Measurements from ENCODE around the gene ADAD2.
"Not testable (repeated sequence)": the region's sequence is repeated elsewhere in the genome, so short reads cannot be mapped to it uniquely, and the experiment has no call there.

Gene ADAD2

DNA sequence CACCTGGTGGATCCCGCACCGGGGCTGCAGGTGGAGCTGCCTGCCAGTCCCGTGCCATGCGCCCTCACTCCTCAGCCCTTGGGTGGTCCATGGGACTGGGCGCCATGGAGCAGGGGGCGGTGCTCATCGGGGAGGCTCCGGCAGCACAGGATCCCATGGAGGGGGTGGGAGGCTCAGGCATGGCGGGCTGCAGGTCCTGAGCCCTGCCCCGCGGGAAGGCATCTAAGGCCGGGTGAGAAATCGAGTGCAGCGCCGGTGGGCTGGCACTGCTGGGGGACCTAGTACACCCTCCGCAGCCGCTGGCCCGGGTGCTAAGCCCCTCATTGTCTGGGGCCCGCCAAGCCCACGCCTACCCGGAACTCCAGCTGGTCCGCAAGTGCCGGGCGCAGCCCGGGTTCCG, 13.6 kb downstream of the ADAD2 start:
- H3K27ac ChIP-seq (ENCODE audit: low read length); H3K9ac ChIP-seq (ENCODE audit: low read length); H3K4me3 ChIP-seq (ENCODE audit: low read length); H3K4me1 ChIP-seq (ENCODE audit: control insufficient read depth, low read depth, low read length); H3K27me3 ChIP-seq (ENCODE audit: control insufficient read depth, insufficient read depth, low read length); H3K36me3 ChIP-seq (ENCODE audit: control insufficient read depth, low read depth, low read length); H3K9me3 ChIP-seq (ENCODE audit: control insufficient read depth, low read depth, low read length): not testable (repeated sequence)

DNA sequence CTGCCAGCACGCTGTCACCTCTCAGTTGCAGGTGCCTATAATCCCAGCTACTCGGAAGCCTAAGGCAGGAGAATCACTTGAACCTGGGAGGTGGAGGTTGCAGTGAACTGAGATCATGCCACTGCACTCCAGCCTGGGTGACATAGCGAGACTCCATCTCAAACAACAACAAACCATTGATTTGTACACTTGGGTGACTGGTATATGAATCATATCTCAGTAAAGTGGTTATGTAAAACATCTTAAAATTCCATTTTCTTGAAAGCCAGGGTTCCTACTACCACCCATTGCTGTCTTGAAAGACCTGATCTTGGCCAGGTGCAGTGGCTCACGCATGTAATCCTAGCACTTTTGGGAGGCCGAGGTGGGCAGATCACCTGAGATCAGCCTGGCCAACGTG, 14.2 kb downstream of the ADAD2 start:
- not testable (repeated sequence) for H3K4me1 ChIP-seq (ENCODE audit: control insufficient read depth, low read depth, low read length); H3K4me3 ChIP-seq (ENCODE audit: low read length); H3K36me3 ChIP-seq (ENCODE audit: control insufficient read depth, low read depth, low read length); H3K9ac ChIP-seq (ENCODE audit: low read length); H3K9me3 ChIP-seq (ENCODE audit: control insufficient read depth, low read depth, low read length); H3K27ac ChIP-seq (ENCODE audit: low read length); H3K27me3 ChIP-seq (ENCODE audit: control insufficient read depth, insufficient read depth, low read length)

GRCh38 chr16:84205976-84206691, 15.2 kb downstream of the ADAD2 start:
- H3K27ac ChIP-seq (ENCODE audit: low read length) = no peak overlapping the region
- H3K4me1 ChIP-seq (ENCODE audit: control insufficient read depth, low read depth, low read length) = no peaks in the 10 kb centered on the region
- H3K9me3 ChIP-seq (ENCODE audit: control insufficient read depth, low read depth, low read length) = no peaks in the 10 kb centered on the region
- no peaks in the 10 kb centered on the region for H3K27me3 ChIP-seq (ENCODE audit: control insufficient read depth, insufficient read depth, low read length)
- H3K4me3 ChIP-seq (ENCODE audit: low read length) = no peak overlapping the region
- no peak overlapping the region for H3K9ac ChIP-seq (ENCODE audit: low read length)
- H3K36me3 ChIP-seq (ENCODE audit: control insufficient read depth, low read depth, low read length) = no peaks in the 10 kb centered on the region

- H3K27ac ChIP-seq (ENCODE audit: low read length) = no peak overlapping the region
- H3K4me1 ChIP-seq (ENCODE audit: control insufficient read depth, low read depth, low read length) = no peaks in the 10 kb centered on the region
- H3K27me3 ChIP-seq (ENCODE audit: control insufficient read depth, insufficient read depth, low read length) = no peaks in the 10 kb centered on the region
- H3K4me3 ChIP-seq (ENCODE audit: low read length) = no peak overlapping the region
- H3K36me3 ChIP-seq (ENCODE audit: control insufficient read depth, low read depth, low read length) = no peaks in the 10 kb centered on the region
- no peaks in the 10 kb centered on the region for H3K9me3 ChIP-seq (ENCODE audit: control insufficient read depth, low read depth, low read length)
- no peak overlapping the region for H3K9ac ChIP-seq (ENCODE audit: low read length)
These were observed 16.3 kb downstream of the ADAD2 start for GRCh38 chr16:84207251-84207650.

GRCh38 chr16:84207879-84208278, 16.9 kb downstream of the ADAD2 start:
- no peaks in the 10 kb centered on the region for H3K4me1 ChIP-seq (ENCODE audit: control insufficient read depth, low read depth, low read length)
- H3K9ac ChIP-seq (ENCODE audit: low read length) = no peak overlapping the region
- H3K9me3 ChIP-seq (ENCODE audit: control insufficient read depth, low read depth, low read length) = no peaks in the 10 kb centered on the region
- H3K4me3 ChIP-seq (ENCODE audit: low read length) = no peak overlapping the region
- H3K27ac ChIP-seq (ENCODE audit: low read length) = no peak overlapping the region
- H3K36me3 ChIP-seq (ENCODE audit: control insufficient read depth, low read depth, low read length) = no peaks in the 10 kb centered on the region
- no peaks in the 10 kb centered on the region for H3K27me3 ChIP-seq (ENCODE audit: control insufficient read depth, insufficient read depth, low read length)

DNA sequence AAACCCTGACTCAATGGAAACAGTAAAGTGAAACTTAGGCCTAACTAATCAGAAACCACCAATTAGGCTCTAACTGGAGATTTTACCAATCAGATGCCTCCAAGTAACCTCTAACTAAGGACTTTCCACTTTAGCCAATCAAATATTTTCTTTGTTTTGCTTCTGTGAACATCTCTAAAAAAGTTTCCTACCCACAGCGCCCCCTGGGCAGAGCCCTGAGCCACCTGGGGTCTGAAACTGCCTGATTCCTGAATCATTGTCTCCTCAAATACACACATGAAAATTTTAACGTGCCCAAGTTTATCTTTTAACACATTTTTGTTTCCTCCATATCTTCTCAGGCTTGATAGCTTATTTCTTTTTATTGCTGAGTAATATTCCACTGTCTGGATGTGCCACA, 19.0 kb downstream of the ADAD2 start:
- Histone ChIP-seq H3K4me3 (ENCODE audit: low read length) (no peak overlapping the region), H3K27me3 (ENCODE audit: control insufficient read depth, insufficient read depth, low read length) (no peaks in the 10 kb centered on the region), H3K4me1 (ENCODE audit: control insufficient read depth, low read depth, low read length) (no peaks in the 10 kb centered on the region), H3K9ac (ENCODE audit: low read length) (no peak overlapping the region), H3K27ac (ENCODE audit: low read length) (no peak overlapping the region), H3K36me3 (ENCODE audit: control insufficient read depth, low read depth, low read length) (no peaks in the 10 kb centered on the region), H3K9me3 (ENCODE audit: control insufficient read depth, low read depth, low read length) (no peaks in the 10 kb centered on the region)

GRCh38 chr16:84212154-84212553, 21.2 kb downstream of the ADAD2 start:
- no peak overlapping the region for H3K9ac ChIP-seq (ENCODE audit: low read length)
- no peak overlapping the region for H3K4me3 ChIP-seq (ENCODE audit: low read length)
- no peaks in the 10 kb centered on the region for H3K27me3 ChIP-seq (ENCODE audit: control insufficient read depth, insufficient read depth, low read length)
- no peak overlapping the region for H3K27ac ChIP-seq (ENCODE audit: low read length)
- no peaks in the 10 kb centered on the region for H3K36me3 ChIP-seq (ENCODE audit: control insufficient read depth, low read depth, low read length)
- H3K4me1 ChIP-seq (ENCODE audit: control insufficient read depth, low read depth, low read length) = no peaks in the 10 kb centered on the region
- H3K9me3 ChIP-seq (ENCODE audit: control insufficient read depth, low read depth, low read length) = no peaks in the 10 kb centered on the region

DNA sequence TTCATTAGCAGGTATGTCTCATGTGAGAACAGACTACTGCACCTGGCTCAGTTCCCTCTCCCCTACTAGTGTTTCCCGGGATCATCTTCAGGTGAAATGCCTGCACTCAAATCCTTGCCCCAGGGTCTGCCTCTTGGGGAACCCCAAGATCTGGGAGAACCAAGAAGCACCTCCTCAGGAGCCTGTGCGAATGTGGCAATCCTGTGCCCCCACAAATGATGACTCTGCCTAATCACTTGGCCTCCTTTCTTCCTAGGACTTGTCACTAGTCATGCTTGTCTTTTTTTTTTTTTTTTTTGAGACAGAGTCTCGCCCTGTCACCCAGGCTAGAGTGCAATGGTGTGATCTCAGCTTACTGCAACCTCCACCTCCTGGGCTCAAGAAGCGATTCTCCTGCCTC, 21.7 kb downstream of the ADAD2 start:
- Histone ChIP-seq H3K9ac (ENCODE audit: low read length) (no peak overlapping the region), H3K4me1 (ENCODE audit: control insufficient read depth, low read depth, low read length) (no peaks in the 10 kb centered on the region), H3K27ac (ENCODE audit: low read length) (no peak overlapping the region), H3K36me3 (ENCODE audit: control insufficient read depth, low read depth, low read length) (no peaks in the 10 kb centered on the region), H3K4me3 (ENCODE audit: low read length) (no peak overlapping the region), H3K9me3 (ENCODE audit: control insufficient read depth, low read depth, low read length) (no peaks in the 10 kb centered on the region), H3K27me3 (ENCODE audit: control insufficient read depth, insufficient read depth, low read length) (no peaks in the 10 kb centered on the region)

DNA sequence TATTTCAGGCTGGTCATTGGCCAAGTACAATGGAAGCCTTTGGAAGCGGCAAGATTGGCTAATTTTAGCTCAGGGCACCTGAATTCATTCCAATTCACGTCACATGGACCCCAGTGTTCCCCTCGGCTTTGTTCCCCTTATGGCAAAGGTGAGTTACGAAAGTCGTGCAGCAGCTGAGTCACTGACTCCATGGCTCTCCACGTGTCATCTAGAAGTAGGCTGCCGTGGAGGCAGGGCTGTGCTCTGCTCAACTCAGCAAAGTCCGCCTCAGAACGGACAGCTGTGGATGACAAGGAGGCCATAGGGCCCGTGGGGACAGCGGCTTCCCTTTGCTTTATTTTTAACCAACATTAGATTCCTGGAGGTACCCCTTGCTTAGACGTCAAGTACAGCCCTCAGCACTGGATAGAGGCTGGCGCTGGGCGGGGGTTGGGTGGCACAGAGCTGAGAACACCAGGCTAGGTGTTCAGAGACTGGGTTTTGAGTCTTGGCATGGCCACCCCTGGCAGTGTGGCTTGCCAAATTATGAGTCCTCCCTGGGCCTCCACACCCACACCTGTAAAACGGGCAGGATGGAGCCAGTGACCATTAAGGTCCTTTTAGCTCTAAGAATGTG, 23.6 kb downstream of the ADAD2 start:
- H3K36me3 ChIP-seq (ENCODE audit: control insufficient read depth, low read depth, low read length) = no peaks in the 10 kb centered on the region
- no peaks in the 10 kb centered on the region for H3K9me3 ChIP-seq (ENCODE audit: control insufficient read depth, low read depth, low read length)
- peaks cover 4% of the 10 kb centered on the region for H3K4me1 ChIP-seq (ENCODE audit: control insufficient read depth, low read depth, low read length)

GRCh38 chr16:84215531-84215930, 24.6 kb downstream of the ADAD2 start:
- H3K4me3 ChIP-seq (ENCODE audit: low read length) = no peak overlapping the region
- H3K27ac ChIP-seq (ENCODE audit: low read length) = no peak overlapping the region
- H3K36me3 ChIP-seq (ENCODE audit: control insufficient read depth, low read depth, low read length) = no peaks in the 10 kb centered on the region
- peaks cover 4% of the 10 kb centered on the region for H3K4me1 ChIP-seq (ENCODE audit: control insufficient read depth, low read depth, low read length)
- H3K9ac ChIP-seq (ENCODE audit: low read length) = no peak overlapping the region
- H3K9me3 ChIP-seq (ENCODE audit: control insufficient read depth, low read depth, low read length) = no peaks in the 10 kb centered on the region
- H3K27me3 ChIP-seq (ENCODE audit: control insufficient read depth, insufficient read depth, low read length) = no peaks in the 10 kb centered on the region

More for the DNA sequence above, 23.6 kb downstream of the ADAD2 start:
- no peaks in the 10 kb centered on the region for H3K27me3 ChIP-seq (ENCODE audit: control insufficient read depth, insufficient read depth, low read length)
- H3K9ac ChIP-seq (ENCODE audit: low read length) = no peak overlapping the region
- no peak overlapping the region for H3K27ac ChIP-seq (ENCODE audit: low read length)
- no peak overlapping the region for H3K4me3 ChIP-seq (ENCODE audit: low read length)

- H3K9me3 ChIP-seq (ENCODE audit: control insufficient read depth, low read depth, low read length); H3K27ac ChIP-seq (ENCODE audit: low read length); H3K4me3 ChIP-seq (ENCODE audit: low read length); H3K4me1 ChIP-seq (ENCODE audit: control insufficient read depth, low read depth, low read length); H3K36me3 ChIP-seq (ENCODE audit: control insufficient read depth, low read depth, low read length); H3K27me3 ChIP-seq (ENCODE audit: control insufficient read depth, insufficient read depth, low read length); H3K9ac ChIP-seq (ENCODE audit: low read length): not testable (repeated sequence)
These were observed 25.2 kb downstream of the ADAD2 start for GRCh38 chr16:84216144-84216543.

DNA sequence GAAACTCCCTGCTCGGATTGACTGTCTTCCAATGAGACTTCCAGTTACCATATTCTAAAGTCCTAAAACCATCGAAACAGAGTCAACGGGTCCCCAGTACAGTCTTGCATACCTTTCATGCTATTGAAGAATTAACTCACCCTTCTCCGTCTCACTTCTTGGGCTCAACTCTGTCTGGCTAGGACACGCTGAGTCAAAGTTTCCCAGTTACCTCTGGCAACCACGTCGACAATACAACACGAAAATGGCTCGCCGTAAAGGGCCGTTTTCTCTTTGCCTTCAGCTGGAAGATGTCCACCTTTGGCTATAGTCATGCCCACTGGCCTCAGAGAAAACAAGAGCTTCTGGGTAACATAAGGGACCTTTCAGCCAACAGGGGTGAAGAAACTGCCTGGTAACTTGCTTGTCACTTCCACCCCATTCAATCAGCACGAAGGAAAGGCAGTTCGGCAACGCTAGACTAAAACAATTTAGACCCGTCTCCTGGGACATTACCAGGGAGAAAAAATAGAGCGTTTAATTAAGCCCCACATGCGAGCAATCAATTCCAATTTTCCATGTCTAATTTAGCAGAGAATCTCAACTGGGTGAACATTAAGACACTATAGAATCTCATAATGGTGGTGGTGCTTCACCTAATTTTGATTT, 27.3 kb downstream of the ADAD2 start:
- Histone ChIP-seq H3K27me3 (ENCODE audit: control insufficient read depth, insufficient read depth, low read length) (no peaks in the 10 kb centered on the region), H3K4me1 (ENCODE audit: control insufficient read depth, low read depth, low read length) (peaks cover 4% of the 10 kb centered on the region), H3K9me3 (ENCODE audit: control insufficient read depth, low read depth, low read length) (no peaks in the 10 kb centered on the region)

More for the DNA sequence above, 27.3 kb downstream of the ADAD2 start:
- Histone ChIP-seq H3K27ac (ENCODE audit: low read length) (no peak overlapping the region), H3K9ac (ENCODE audit: low read length) (no peak overlapping the region), H3K4me3 (ENCODE audit: low read length) (no peak overlapping the region), H3K36me3 (ENCODE audit: control insufficient read depth, low read depth, low read length) (no peaks in the 10 kb centered on the region)

Data from iPS-18a (cell line).